Colon (tissue), 2 donors: ENCODE results near the gene BAHCC1.

ENCODE experiments used
- FAIRE-seq: peaks from 2 replicates; lab custom pipeline; 2012; peaks lifted over from hg19 to GRCh38; lab: Jason Lieb, UNC
- donor health status: control.
- donor health status: control.

The BAHCC1 gene

GRCh38 chr17:81398176-81398831 is 3.0 kb downstream of the BAHCC1 start:
- FAIRE-seq: no peak

- no peak for FAIRE-seq
These were observed 3.7 kb downstream of the BAHCC1 start for GRCh38 chr17:81398832-81399411.

GRCh38 chr17:81399481-81400153 is 4.4 kb downstream of the BAHCC1 start:
- no peak for FAIRE-seq

- no peak for FAIRE-seq
These were observed 5.1 kb downstream of the BAHCC1 start for GRCh38 chr17:81400154-81400977.

GRCh38 chr17:81400996-81401722 is 5.9 kb downstream of the BAHCC1 start:
- no peak for FAIRE-seq

GRCh38 chr17:81401723-81402529 is 6.7 kb downstream of the BAHCC1 start:
- FAIRE-seq: no peak

GRCh38 chr17:81402530-81402941 is 7.3 kb downstream of the BAHCC1 start:
- no peak for FAIRE-seq

- FAIRE-seq: no peak
These were observed 7.8 kb downstream of the BAHCC1 start for GRCh38 chr17:81402981-81403467.

- FAIRE-seq: no peak
These were observed 8.6 kb downstream of the BAHCC1 start for GRCh38 chr17:81403671-81404534.

- FAIRE-seq: no peak
These were observed 9.4 kb downstream of the BAHCC1 start for GRCh38 chr17:81404558-81405165.

GRCh38 chr17:81405411-81405872 is 10.2 kb downstream of the BAHCC1 start:
- FAIRE-seq: no peak

- FAIRE-seq: no peak
These were observed 11.1 kb downstream of the BAHCC1 start for GRCh38 chr17:81406117-81406953.

- no peak for FAIRE-seq
These were observed 12.8 kb downstream of the BAHCC1 start for GRCh38 chr17:81408049-81408448.

GRCh38 chr17:81409190-81409935 is 14.1 kb downstream of the BAHCC1 start:
- no peak for FAIRE-seq

GRCh38 chr17:81410852-81411251 is 15.6 kb downstream of the BAHCC1 start:
- no peak for FAIRE-seq

GRCh38 chr17:81411305-81411704 is 16.0 kb downstream of the BAHCC1 start:
- FAIRE-seq: no peak

GRCh38 chr17:81412490-81413093 is 17.3 kb downstream of the BAHCC1 start:
- FAIRE-seq: no peak
